ENCODE results near the gene ENGASE. TPM values are rescaled to one million over a fixed set of nuclear protein-coding genes. Genes with fewer than 3 reads are reported as not detected.

ENGASE gene
- total RNA-seq, 1 donor from 2014 or later = 51.5 TPM

DNA sequence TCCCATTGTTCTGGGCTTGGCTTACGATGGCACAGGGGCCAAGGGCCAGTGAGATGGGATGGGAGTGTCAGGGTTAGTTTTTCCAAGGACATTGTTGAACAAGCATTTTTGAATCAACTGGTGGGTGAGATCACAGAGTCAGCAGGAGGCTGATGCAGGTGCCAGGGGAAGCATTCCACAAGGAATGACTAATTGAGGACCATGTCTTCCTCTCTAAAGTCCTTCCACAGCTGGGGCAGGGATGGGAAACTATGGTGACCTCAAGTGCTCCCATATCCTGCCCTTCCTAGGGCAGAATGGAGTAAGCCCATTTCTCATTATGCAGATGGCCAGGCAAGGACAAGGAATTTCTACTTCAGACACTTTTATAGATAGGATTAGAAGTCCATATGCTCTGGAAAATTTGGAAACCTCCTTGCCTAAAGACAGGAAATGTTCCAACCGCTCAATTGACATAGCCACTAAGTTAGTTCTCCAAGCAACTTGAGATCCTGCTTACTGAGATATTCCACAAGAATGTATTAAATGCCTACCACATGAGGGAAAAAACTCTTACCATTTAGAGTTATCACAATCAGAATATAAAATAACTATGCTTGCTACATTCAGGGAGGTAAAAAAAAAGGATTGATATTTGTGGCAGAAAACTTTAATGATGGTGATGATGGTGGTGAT is 21.2 kb upstream of the ENGASE start:
- TF ChIP-seq, protein P1, sequence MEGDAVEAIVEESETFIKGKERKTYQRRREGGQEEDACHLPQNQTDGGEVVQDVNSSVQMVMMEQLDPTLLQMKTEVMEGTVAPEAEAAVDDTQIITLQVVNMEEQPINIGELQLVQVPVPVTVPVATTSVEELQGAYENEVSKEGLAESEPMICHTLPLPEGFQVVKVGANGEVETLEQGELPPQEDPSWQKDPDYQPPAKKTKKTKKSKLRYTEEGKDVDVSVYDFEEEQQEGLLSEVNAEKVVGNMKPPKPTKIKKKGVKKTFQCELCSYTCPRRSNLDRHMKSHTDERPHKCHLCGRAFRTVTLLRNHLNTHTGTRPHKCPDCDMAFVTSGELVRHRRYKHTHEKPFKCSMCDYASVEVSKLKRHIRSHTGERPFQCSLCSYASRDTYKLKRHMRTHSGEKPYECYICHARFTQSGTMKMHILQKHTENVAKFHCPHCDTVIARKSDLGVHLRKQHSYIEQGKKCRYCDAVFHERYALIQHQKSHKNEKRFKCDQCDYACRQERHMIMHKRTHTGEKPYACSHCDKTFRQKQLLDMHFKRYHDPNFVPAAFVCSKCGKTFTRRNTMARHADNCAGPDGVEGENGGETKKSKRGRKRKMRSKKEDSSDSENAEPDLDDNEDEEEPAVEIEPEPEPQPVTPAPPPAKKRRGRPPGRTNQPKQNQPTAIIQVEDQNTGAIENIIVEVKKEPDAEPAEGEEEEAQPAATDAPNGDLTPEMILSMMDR (IDR thresholded peaks at IDR 0.05; ENCODE audit: partially characterized antibody, unreplicated experiment) = no peak
- peaks cover 33% of the 10 kb centered on the region for H3K36me3 Mint-ChIP-seq (ENCODE audit: unreplicated experiment)
- no peak overlapping the region for H3K27ac Mint-ChIP-seq (ENCODE audit: unreplicated experiment)
- peaks cover 3% of the 10 kb centered on the region for H3K27me3 Mint-ChIP-seq (ENCODE audit: unreplicated experiment)
- no peak for DNase-seq
- H3K9me3 Mint-ChIP-seq (ENCODE audit: unreplicated experiment) = peaks cover 11% of the 10 kb centered on the region
- no peaks in the 10 kb centered on the region for H3K4me1 Mint-ChIP-seq (ENCODE audit: low read depth, unreplicated experiment)
- H3K4me3 Mint-ChIP-seq (ENCODE audit: unreplicated experiment) = no peak overlapping the region

DNA sequence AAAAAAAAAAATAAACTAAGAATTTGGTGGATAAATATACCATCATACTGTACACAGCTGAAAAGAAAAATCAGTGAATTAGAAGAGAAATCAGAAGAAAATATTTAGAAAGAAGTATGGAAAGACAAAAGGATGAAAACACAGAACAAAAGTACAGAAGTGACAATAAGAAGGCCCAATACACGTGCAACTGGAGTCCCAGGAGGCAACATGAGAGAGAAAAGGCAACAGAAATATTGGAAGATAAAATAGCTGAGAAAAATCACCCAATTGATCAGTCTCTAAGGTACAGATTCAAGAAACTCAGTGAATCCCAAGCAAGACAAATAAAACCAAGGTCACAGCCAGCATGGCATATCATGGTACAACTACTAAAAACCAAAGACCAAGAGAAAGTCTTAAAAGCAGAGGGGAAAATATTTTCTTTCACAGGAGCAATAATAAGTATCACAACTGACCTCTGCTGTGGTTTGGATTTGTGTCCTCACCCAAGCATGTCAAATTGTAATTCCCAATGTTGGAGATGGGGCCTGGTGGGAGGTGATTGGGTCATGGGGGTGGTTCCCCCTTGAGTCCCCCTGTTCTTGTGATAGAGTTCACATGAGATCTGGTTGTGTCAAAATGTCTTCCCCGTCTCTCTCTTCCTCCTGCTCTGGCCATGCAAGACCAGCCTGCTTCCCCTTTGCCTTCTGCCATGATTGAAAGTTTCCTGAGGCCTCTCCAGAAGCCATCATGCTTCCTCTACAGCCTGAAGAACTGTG is 20.2 kb upstream of the ENGASE start:
- H3K4me1 Mint-ChIP-seq (ENCODE audit: low read depth, unreplicated experiment) = no peaks in the 10 kb centered on the region
- H3K27me3 Mint-ChIP-seq (ENCODE audit: unreplicated experiment) = peaks cover 3% of the 10 kb centered on the region
- H3K27ac Mint-ChIP-seq (ENCODE audit: unreplicated experiment) = no peak overlapping the region
- TF ChIP-seq, protein P1 (IDR thresholded peaks at IDR 0.05; ENCODE audit: partially characterized antibody, unreplicated experiment) = no peak
- peaks cover 9% of the 10 kb centered on the region for H3K9me3 Mint-ChIP-seq (ENCODE audit: unreplicated experiment)
- H3K36me3 Mint-ChIP-seq (ENCODE audit: unreplicated experiment) = peaks cover 33% of the 10 kb centered on the region
- no peak overlapping the region for H3K4me3 Mint-ChIP-seq (ENCODE audit: unreplicated experiment)
- no peak for DNase-seq

DNA sequence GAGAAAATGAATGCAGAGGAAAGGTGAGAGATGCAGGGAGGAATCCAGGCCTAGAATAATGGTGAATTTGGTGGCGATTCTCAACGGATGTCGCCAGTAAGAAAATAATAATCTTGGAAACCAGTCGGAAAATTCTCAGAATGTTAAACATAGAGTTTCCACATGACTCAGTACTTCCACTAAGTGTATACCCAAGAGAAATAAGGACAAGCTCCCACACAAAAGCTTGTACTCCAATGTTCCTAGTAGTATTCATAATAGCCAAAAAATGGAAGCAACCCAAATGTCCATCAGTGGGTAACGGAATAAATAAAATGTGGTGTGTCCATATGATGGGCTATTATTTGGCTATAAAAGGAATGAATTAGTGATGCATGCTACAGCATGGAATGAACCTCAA is 19.4 kb upstream of the ENGASE start:
- Mint-ChIP-seq H3K27ac (ENCODE audit: unreplicated experiment) (no peak overlapping the region), H3K9me3 (ENCODE audit: unreplicated experiment) (peaks cover 8% of the 10 kb centered on the region), H3K4me1 (ENCODE audit: low read depth, unreplicated experiment) (no peaks in the 10 kb centered on the region), H3K36me3 (ENCODE audit: unreplicated experiment) (peaks cover 36% of the 10 kb centered on the region), H3K27me3 (ENCODE audit: unreplicated experiment) (peaks cover 3% of the 10 kb centered on the region), H3K4me3 (ENCODE audit: unreplicated experiment) (no peak overlapping the region)
- DNase-seq = no peak
- TF ChIP-seq, protein P1 (IDR thresholded peaks at IDR 0.05; ENCODE audit: partially characterized antibody, unreplicated experiment) = no peak

DNA sequence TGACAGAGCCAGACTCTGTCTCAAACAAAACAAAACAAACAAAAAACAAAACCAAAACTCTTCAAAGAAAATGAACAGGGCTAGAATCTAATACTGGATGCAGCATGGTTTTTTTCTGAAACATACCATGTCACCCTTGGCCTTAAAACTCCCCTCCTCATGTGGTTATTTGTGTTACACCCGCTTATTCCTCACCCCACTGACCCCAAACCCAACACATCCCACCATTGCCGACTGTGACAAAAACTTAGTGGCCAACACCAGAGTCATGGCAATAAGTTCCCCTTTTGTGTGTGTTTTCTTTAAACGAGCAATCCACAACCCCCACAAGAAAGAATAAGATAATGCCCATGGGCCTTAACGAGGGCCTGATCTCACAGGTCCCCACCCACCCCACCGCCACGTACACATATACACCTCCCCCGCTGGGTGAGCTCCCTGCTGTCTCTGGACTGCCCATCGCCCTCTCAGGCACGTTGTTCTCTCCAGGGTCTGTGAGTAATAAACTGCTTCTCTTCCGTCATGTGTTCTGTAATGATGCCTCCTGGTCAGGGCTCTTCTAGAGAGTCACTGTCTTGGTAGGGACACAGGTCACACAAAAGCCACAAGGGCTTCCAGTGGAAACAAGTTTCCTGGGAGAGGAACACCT is 16.8 kb upstream of the ENGASE start:
- Mint-ChIP-seq H3K36me3 (ENCODE audit: unreplicated experiment) (peaks cover 28% of the 10 kb centered on the region), H3K4me1 (ENCODE audit: low read depth, unreplicated experiment) (no peaks in the 10 kb centered on the region), H3K27me3 (ENCODE audit: unreplicated experiment) (peaks cover 2% of the 10 kb centered on the region), H3K27ac (ENCODE audit: unreplicated experiment) (no peak overlapping the region), H3K9me3 (ENCODE audit: unreplicated experiment) (peaks cover 2% of the 10 kb centered on the region), H3K4me3 (ENCODE audit: unreplicated experiment) (no peak overlapping the region)
- TF ChIP-seq, protein P1 (IDR thresholded peaks at IDR 0.05; ENCODE audit: partially characterized antibody, unreplicated experiment) = no peak
- no peak for DNase-seq
